Glutamatergic neuron (in vitro differentiated cells): ENCODE results near the gene SMIM3. TPM values are rescaled to one million over a fixed set of nuclear protein-coding genes. Genes with fewer than 3 reads are reported as not detected.

Experiments used
- DNase-seq: peaks from one replicate; pipeline ENCODE4 v3.0.0; 2022
- H3K27ac Mint-ChIP-seq: one replicate; pipeline ENCODE4 v1.8.0; 2020; ENCODE audit warnings: mild to moderate bottlenecking, mixed read lengths, inconsistent platforms; ENCODE audit not compliant: unreplicated experiment
- H3K27me3 Mint-ChIP-seq: one replicate; pipeline ENCODE4 v1.8.0; 2020; ENCODE audit warnings: mild to moderate bottlenecking, moderate library complexity, mixed read lengths, inconsistent platforms; ENCODE audit not compliant: unreplicated experiment
- H3K36me3 Mint-ChIP-seq: one replicate; pipeline ENCODE4 v1.8.0; 2020; ENCODE audit warnings: mild to moderate bottlenecking, mixed read lengths, inconsistent platforms; ENCODE audit not compliant: unreplicated experiment
- H3K4me1 Mint-ChIP-seq: one replicate; pipeline ENCODE4 v1.8.0; 2020; ENCODE audit warnings: mild to moderate bottlenecking, low read depth, mixed read lengths, inconsistent platforms; ENCODE audit not compliant: unreplicated experiment
- H3K4me3 Mint-ChIP-seq: one replicate; pipeline ENCODE4 v1.8.0; 2020; ENCODE audit warnings: mild to moderate bottlenecking, mixed read lengths, inconsistent platforms; ENCODE audit not compliant: unreplicated experiment
- H3K9me3 Mint-ChIP-seq: one replicate; pipeline ENCODE4 v1.8.0; 2020; ENCODE audit warnings: mild to moderate bottlenecking, moderate library complexity, mixed read lengths, inconsistent platforms; ENCODE audit not compliant: unreplicated experiment
- CTCF ChIP-seq: fragments of 200-600 bp; sonication (generic); IDR thresholded peaks from one replicate; pipeline ENCODE4 v1.5.0; 2021; ENCODE audit not compliant: partially characterized antibody, unreplicated experiment
- total RNA-seq: library from RNA; stranded (reverse); fragmentation: NEBNext Ultra II Directional; extraction: Animal tissue kit (Norgen Biotek cat#: 25700); gene quantifications from one replicate; pipeline ENCODE4 v1.2.1, GENCODE V29; 2021; ENCODE audit not compliant: unreplicated experiment

The SMIM3 gene
- total RNA-seq, 1 donor from 2014 or later, result 0.51 TPM

GRCh38 chr5:150759334-150759583, 19.3 kb upstream of the SMIM3 start:
- DNase-seq, result no peak
- no peak overlapping the region for H3K4me3 Mint-ChIP-seq
- H3K27ac Mint-ChIP-seq, result no peak overlapping the region
- peaks cover 4% of the 10 kb centered on the region for H3K4me1 Mint-ChIP-seq
- H3K9me3 Mint-ChIP-seq, result no peaks in the 10 kb centered on the region
- no peak for TF ChIP-seq CTCF
- no peaks in the 10 kb centered on the region for H3K36me3 Mint-ChIP-seq
- H3K27me3 Mint-ChIP-seq, result no peaks in the 10 kb centered on the region

- no peaks in the 10 kb centered on the region for H3K27me3 Mint-ChIP-seq
- DNase-seq, result no peak
- no peaks in the 10 kb centered on the region for H3K36me3 Mint-ChIP-seq
- H3K27ac Mint-ChIP-seq, result no peak overlapping the region
- H3K9me3 Mint-ChIP-seq, result no peaks in the 10 kb centered on the region
- no peak overlapping the region for H3K4me3 Mint-ChIP-seq
- peaks cover 2% of the 10 kb centered on the region for H3K4me1 Mint-ChIP-seq
- TF ChIP-seq CTCF, result no peak
Measured at GRCh38 chr5:150762211-150762610, 16.3 kb upstream of the SMIM3 start.

DNA sequence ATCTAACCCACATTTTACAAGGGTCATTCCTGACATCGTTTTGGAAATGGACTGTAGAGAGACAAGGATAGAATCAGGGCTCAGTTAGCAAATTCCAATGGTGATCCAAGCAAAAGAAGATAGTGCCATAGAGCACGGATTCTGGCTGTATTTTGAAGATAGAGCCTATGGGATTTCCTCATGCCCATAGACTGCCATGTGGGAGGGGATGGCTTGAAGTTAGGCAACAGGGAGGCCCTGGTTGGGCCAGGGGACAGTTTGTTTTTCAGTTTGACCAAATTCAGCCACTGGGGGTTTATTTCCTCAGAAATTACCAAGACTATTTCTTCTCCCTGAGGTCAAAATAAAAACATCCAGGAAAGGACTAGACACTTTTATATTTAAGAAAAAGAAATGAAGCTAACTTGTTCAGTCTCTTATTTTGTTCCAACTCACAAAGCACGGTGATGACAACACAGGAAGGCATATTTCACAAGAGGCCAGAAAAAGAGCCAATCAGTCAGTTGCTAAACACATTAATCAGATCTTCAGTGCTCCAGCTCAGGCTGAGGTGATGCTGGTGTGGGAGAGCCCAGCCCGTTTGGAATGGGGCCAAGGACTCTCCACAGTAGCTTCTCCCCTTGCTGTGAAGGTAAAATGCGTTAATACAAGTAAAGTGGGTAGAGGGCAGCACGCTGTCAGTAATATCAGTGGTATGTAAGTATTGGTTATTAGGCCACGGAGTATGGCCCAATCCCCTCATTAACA, 15.4 kb upstream of the SMIM3 start:
- no peak for TF ChIP-seq CTCF
- Mint-ChIP-seq H3K27me3 (peaks cover 2% of the 10 kb centered on the region), H3K27ac (no peak overlapping the region), H3K4me3 (no peak overlapping the region), H3K9me3 (no peaks in the 10 kb centered on the region), H3K36me3 (no peaks in the 10 kb centered on the region), H3K4me1 (no peaks in the 10 kb centered on the region)
- no peak for DNase-seq

GRCh38 chr5:150764530-150764929, 14.0 kb upstream of the SMIM3 start:
- TF ChIP-seq CTCF, result no peak
- H3K4me1 Mint-ChIP-seq, result no peaks in the 10 kb centered on the region
- no peak overlapping the region for H3K4me3 Mint-ChIP-seq
- H3K9me3 Mint-ChIP-seq, result no peaks in the 10 kb centered on the region
- no peak for DNase-seq
- peaks cover 2% of the 10 kb centered on the region for H3K27me3 Mint-ChIP-seq
- H3K36me3 Mint-ChIP-seq, result no peaks in the 10 kb centered on the region
- H3K27ac Mint-ChIP-seq, result no peak overlapping the region

GRCh38 chr5:150765011-150765798, 13.4 kb upstream of the SMIM3 start:
- Mint-ChIP-seq H3K4me3 (no peak overlapping the region), H3K9me3 (no peaks in the 10 kb centered on the region), H3K4me1 (no peaks in the 10 kb centered on the region), H3K27ac (no peak overlapping the region), H3K27me3 (peaks cover 2% of the 10 kb centered on the region), H3K36me3 (no peaks in the 10 kb centered on the region)
- no peak for TF ChIP-seq CTCF
- DNase-seq, result no peak
